ENCODE data around the gene TTC34. TPM values are rescaled to one million over a fixed set of nuclear protein-coding genes. Genes with fewer than 3 reads are reported as not detected.

Gene TTC34
- total RNA-seq, 1 experiment from 2014 or later, result 0.61 TPM

- no peak for DNase-seq (ENCODE audit: low spot score)
- Mint-ChIP-seq H3K27me3 (ENCODE audit: low read depth) (no peaks in the 10 kb centered on the region; the same call in 1 of the 2 replicates), H3K4me1 (no peaks in the 10 kb centered on the region), H3K4me3 (no peak overlapping the region), H3K27ac (no peak overlapping the region), H3K9me3 (peaks cover 9% of the 10 kb centered on the region), H3K36me3 (peaks cover 5% of the 10 kb centered on the region)
- no peak for ATAC-seq
- CTCF ChIA-PET, result no interaction called here
- TF ChIP-seq JUN (CRISPR knock-in tag; IDR thresholded peaks at IDR 0.05), result no peak
- TF ChIP-seq ZNF219 (CRISPR knock-in tag; IDR thresholded peaks at IDR 0.05; ENCODE audit: borderline replicate concordance), result no peak
- no peak for TF ChIP-seq ZNF671 (CRISPR knock-in tag; IDR thresholded peaks at IDR 0.05)
- no peak for TF ChIP-seq ATF6 (CRISPR knock-in tag; IDR thresholded peaks at IDR 0.05)
- no peak for TF ChIP-seq E2F5 (CRISPR knock-in tag; IDR thresholded peaks at IDR 0.05)
- no peak for TF ChIP-seq FOXP1 (CRISPR knock-in tag; IDR thresholded peaks at IDR 0.05; ENCODE audit: borderline replicate concordance)
- no peak for TF ChIP-seq PREB (CRISPR knock-in tag; IDR thresholded peaks at IDR 0.05; ENCODE audit: borderline replicate concordance)
- no peak for TF ChIP-seq USF1 (CRISPR knock-in tag; IDR thresholded peaks at IDR 0.05)
- no peak for TF ChIP-seq GRHL2 (CRISPR knock-in tag; IDR thresholded peaks at IDR 0.05; ENCODE audit: insufficient replicate concordance, severe bottlenecking)
- no peak for TF ChIP-seq MXD4 (CRISPR knock-in tag; IDR thresholded peaks at IDR 0.05; ENCODE audit: borderline replicate concordance)
- TF ChIP-seq ZMAT4 (CRISPR knock-in tag; IDR thresholded peaks at IDR 0.05), result no peak
- POLR2A ChIA-PET, result no interaction called here
These were observed 196.5 kb downstream of the TTC34 start for GRCh38 chr1:2604844-2605508.

GRCh38 chr1:2604156-2604843 lies 197.2 kb downstream of the TTC34 start:
- no peak overlapping the region for H3K4me3 Mint-ChIP-seq
- H3K4me1 Mint-ChIP-seq, result no peaks in the 10 kb centered on the region
- H3K27me3 Mint-ChIP-seq (ENCODE audit: low read depth), result no peaks in the 10 kb centered on the region; the same call in 1 of the 2 replicates
- DNase-seq (ENCODE audit: low spot score) (no peak), ATAC-seq (no peak)
- peaks cover 9% of the 10 kb centered on the region for H3K9me3 Mint-ChIP-seq
- peaks cover 5% of the 10 kb centered on the region for H3K36me3 Mint-ChIP-seq
- POLR2A ChIA-PET, result no interaction called here
- H3K27ac Mint-ChIP-seq, result no peak overlapping the region
- CTCF ChIA-PET, result interaction anchor here (0.6 kb wide), 1 partner anchor 392 kb away, joined by 3 read pairs; no protein-coding TSS in a partner anchor
- TF ChIP-seq ARID4B (CRISPR knock-in tag; IDR thresholded peaks at IDR 0.05; ENCODE audit: borderline replicate concordance) (no peak), ZNF423 (CRISPR knock-in tag; IDR thresholded peaks at IDR 0.05) (no peak), ZNF317 (CRISPR knock-in tag; IDR thresholded peaks at IDR 0.05; ENCODE audit: borderline replicate concordance, low read depth) (no peak), ESRRA (CRISPR knock-in tag; IDR thresholded peaks at IDR 0.05; ENCODE audit: borderline replicate concordance) (no peak), IRF2 (CRISPR knock-in tag; IDR thresholded peaks at IDR 0.05; ENCODE audit: borderline replicate concordance, low read depth) (no peak), ATF3 (CRISPR knock-in tag; conservative IDR thresholded peaks at IDR 0.05) (no peak), SOX15 (CRISPR knock-in tag; IDR thresholded peaks at IDR 0.05) (no peak), HMGXB4 (CRISPR knock-in tag; IDR thresholded peaks at IDR 0.05) (no peak), TEAD1 (CRISPR knock-in tag; IDR thresholded peaks at IDR 0.05) (no peak), RORB (CRISPR knock-in tag; IDR thresholded peaks at IDR 0.05) (no peak)
